K562 (cell line): ENCODE results near the gene SUOX. TPM values are rescaled to one million over a fixed set of nuclear protein-coding genes. Genes with fewer than 3 reads are reported as not detected.
A peak's percentile ranks its signal among the peaks of the same experiment; 100 is the strongest.

ENCODE experiments used
- CBX3 ChIP-seq, 2 experiments: IDR thresholded peaks; 1 replicate in 1 of 2; 2 replicates in 1 of 2; pipeline ENCODE4 v1.6.1; 2012; ENCODE audit warnings: inconsistent platforms in 2 of 2, low read length in 2 of 2, borderline replicate concordance in 1 of 2, control low read depth in 1 of 2
- CHD2 ChIP-seq: IDR thresholded peaks from 2 replicates; pipeline ENCODE4 v1.6.1; 2011; ENCODE audit warnings: low read depth, low read length
- CHD4 ChIP-seq: fragments of 200-600 bp; sonication (generic); IDR thresholded peaks from 3 replicates; pipeline ENCODE4 v1.6.1; 2012; ENCODE audit warnings: low read depth, mild to moderate bottlenecking, mixed read lengths, low read length, inconsistent platforms; ENCODE audit not compliant: insufficient read depth, insufficient replicate concordance, poor library complexity, severe bottlenecking
- DDX20 ChIP-seq: fragments of 450-650 bp; IDR thresholded peaks from 2 replicates; pipeline ENCODE4 v1.6.1; 2016; ENCODE audit warnings: missing genetic modification characterization, low read depth, mild to moderate bottlenecking, missing compliant biosample characterization, moderate library complexity
- DMBX1 ChIP-seq: fragments of 250-450 bp; sonication (Bioruptor Pico); IDR thresholded peaks from 2 replicates; pipeline ENCODE4 v1.8.0; 2022; ENCODE audit warnings: inconsistent platforms, mild to moderate bottlenecking, moderate library complexity, borderline replicate concordance
- ETV1 ChIP-seq: fragments of 450-650 bp; conservative IDR thresholded peaks from 2 replicates; pipeline ENCODE4 v1.6.1; 2016; ENCODE audit warnings: missing genetic modification characterization, control low read depth, low read depth, missing compliant biosample characterization
- GABPB1 ChIP-seq: sonication (generic); formaldehyde crosslinking; IDR thresholded peaks from 2 replicates; pipeline ENCODE4 v1.8.0; 2022; ENCODE audit warnings: mild to moderate bottlenecking, missing genetic modification reagents
- HDAC1 ChIP-seq, 2 experiments: fragments of 450-650 bp; IDR thresholded peaks; 2 replicates each; pipeline ENCODE4 v1.6.1; 2016 to 2017; ENCODE audit warnings: inconsistent platforms in 1 of 2, mild to moderate bottlenecking in 1 of 2, moderate library complexity in 1 of 2
- HES1 ChIP-seq: fragments of 450-650 bp; IDR thresholded peaks from 2 replicates; pipeline ENCODE4 v1.6.1; 2016; ENCODE audit warnings: low read depth, mild to moderate bottlenecking, moderate library complexity
- ILK ChIP-seq: fragments of 450-650 bp; IDR thresholded peaks from 2 replicates; pipeline ENCODE4 v1.6.1; 2016; ENCODE audit warnings: missing genetic modification characterization, low read depth, mild to moderate bottlenecking, missing compliant biosample characterization, moderate library complexity, borderline replicate concordance
- IRF9 ChIP-seq: fragments of 450-650 bp; IDR thresholded peaks from 2 replicates; pipeline ENCODE4 v1.6.1; 2016; ENCODE audit warnings: missing biosample characterization, missing genetic modification characterization
- RBM17 ChIP-seq: fragments of 200-400 bp; formaldehyde crosslinking; IDR thresholded peaks from 2 replicates; pipeline ENCODE4 v1.6.1; 2017; ENCODE audit warnings: low read depth, mild to moderate bottlenecking, low read length, borderline replicate concordance
- SIX5 ChIP-seq, 2 experiments: IDR thresholded peaks; 2 replicates each; pipeline ENCODE4 v1.6.1; 2011; ENCODE audit warnings: low read length in 2 of 2, borderline replicate concordance in 1 of 2, low read depth in 1 of 2, mild to moderate bottlenecking in 1 of 2, moderate library complexity in 1 of 2; ENCODE audit not compliant: insufficient read depth in 1 of 2
- SP1 ChIP-seq: sonication (generic); formaldehyde crosslinking; IDR thresholded peaks from 2 replicates; pipeline ENCODE4 v1.8.1; 2022; ENCODE audit warnings: mild to moderate bottlenecking, missing genetic modification reagents
- U2AF1 ChIP-seq: fragments of 200-400 bp; formaldehyde crosslinking; optimal IDR thresholded peaks from 2 replicates; pipeline ENCODE3; 2017; ENCODE audit warnings: mild to moderate bottlenecking, low read depth, low read length, moderate library complexity
- XRCC4 ChIP-seq: IDR thresholded peaks from one replicate; pipeline ENCODE4 v1.6.1; 2011; ENCODE audit not compliant: insufficient read depth, insufficient read length; ENCODE audit errors: extremely low read depth
- XRCC5 ChIP-seq: fragments of 200-400 bp; formaldehyde crosslinking; IDR thresholded peaks from 2 replicates; pipeline ENCODE4 v1.6.1; 2017; ENCODE audit warnings: low read depth, mild to moderate bottlenecking, low read length
- ZKSCAN3 ChIP-seq: fragments of 250-450 bp; sonication (Bioruptor Pico); IDR thresholded peaks from 2 replicates; pipeline ENCODE4 v1.4.0; 2020
- ZNF133 ChIP-seq: fragments of 250-450 bp; sonication (Bioruptor Pico); IDR thresholded peaks from 2 replicates; pipeline ENCODE4 v1.4.0; 2020; ENCODE audit warnings: mild to moderate bottlenecking
- ZNF232 ChIP-seq: sonication (generic); formaldehyde crosslinking; IDR thresholded peaks from 2 replicates; pipeline ENCODE4 v1.8.0; 2022; ENCODE audit warnings: mild to moderate bottlenecking, missing genetic modification reagents
- ZNF239 ChIP-seq: fragments of 250-450 bp; sonication (Bioruptor Pico); IDR thresholded peaks from 2 replicates; pipeline ENCODE4 v1.4.0; 2020; ENCODE audit warnings: mild to moderate bottlenecking
- ZNF280B ChIP-seq: fragments of 250-450 bp; sonication (Bioruptor Pico); IDR thresholded peaks from 2 replicates; pipeline ENCODE4 v1.5.1; 2021; ENCODE audit warnings: mild to moderate bottlenecking
- ZNF316 ChIP-seq: fragments of 450-650 bp; IDR thresholded peaks from 2 replicates; pipeline ENCODE4 v1.6.1; 2016
- ZNF740 ChIP-seq, 3 experiments: fragments of 200-800 bp in 1 of 3; sonication (Bioruptor generic) in 1 of 3; sonication (generic) in 1 of 3; formaldehyde crosslinking in 1 of 3; IDR thresholded peaks; 2 replicates each; pipeline versions ENCODE4 v1.6.1 to v1.8.0; 2016 to 2022; ENCODE audit warnings: mild to moderate bottlenecking in 2 of 3, missing compliant biosample characterization in 2 of 3, missing genetic modification characterization in 2 of 3, missing genetic modification reagents in 1 of 3
- ZSCAN32 ChIP-seq: fragments of 450-650 bp; formaldehyde crosslinking; IDR thresholded peaks from 2 replicates; pipeline ENCODE4 v1.4.0; 2020; ENCODE audit warnings: mild to moderate bottlenecking, moderate library complexity
- polyA plus RNA-seq, 8 experiments: library from polyadenylated mRNA; depleted of rRNA in 4 of 8; stranded (reverse) in 5 of 8; unstranded in 3 of 8; fragments of >200 nt; fragmentation: Nextera tagmentation in 2 of 8; fragmentation: Illumina TruSeq in 1 of 8; extraction: Ambion mirVana in 2 of 8; extraction: Trizol in 1 of 8; gene quantifications; 2 replicates each; pipeline versions ENCODE4 v1.2.1 to v1.2.3, GENCODE V29; 2011 to 2014; ENCODE audit warnings: inconsistent platforms in 1 of 8, missing spikeins in 1 of 8
- total RNA-seq, 7 experiments: library from RNA; depleted of rRNA in 6 of 7; stranded (reverse); fragments of >200 nt in 6 of 7; fragmentation: Illumina TruSeq in 2 of 7; extraction: Trizol in 2 of 7; gene quantifications; 2 replicates each; pipeline versions ENCODE4 v1.2.1 to v1.2.3, GENCODE V29; 2011 to 2021; ENCODE audit warnings: low replicate concordance in 1 of 7

The SUOX gene
- total and polyA plus RNA-seq, 9 of the 15 experiments (the other 6 are each of a cell fraction or from before 2014, with no cell fraction given): 9.2 to 39.7 (median 25.4) TPM

GRCh38 chr12:56010111-56010570 is 13.1 kb downstream of the SUOX start (continued):
- TF ChIP-seq ZNF239 (CRISPR knock-in tag): peak; percentile 51
- TF ChIP-seq ZKSCAN3: no peak
- TF ChIP-seq ZNF740 (CRISPR knock-in tag; IDR thresholded peaks at IDR 0.05): no peak
- TF ChIP-seq ZNF740 (tag; IDR thresholded peaks at IDR 0.05): no peak
- TF ChIP-seq SIX5 (IDR thresholded peaks at IDR 0.05; ENCODE audit: borderline replicate concordance in 1 of 2, insufficient read depth in 1 of 2, low read depth in 1 of 2, low read length in 2 of 2): no peak
- TF ChIP-seq RBM17: no peak
- TF ChIP-seq ETV1 (tag): no peak
- TF ChIP-seq ZNF280B (CRISPR knock-in tag): no peak
- TF ChIP-seq SP1: no peak
- TF ChIP-seq XRCC4: no peak
- TF ChIP-seq ZNF316: no peak
- TF ChIP-seq IRF9 (tag): no peak
- TF ChIP-seq U2AF1: no peak
- TF ChIP-seq ZNF133: no peak
- no peak for TF ChIP-seq XRCC5
- peak in 1 of 2 experiments; percentile 80; a peak in 2 of 4 replicates for TF ChIP-seq HDAC1 (IDR thresholded peaks at IDR 0.05)
- no peak for TF ChIP-seq ZNF232 (CRISPR knock-in tag)
- no peak for TF ChIP-seq HES1
- TF ChIP-seq CHD2: no peak
- peak; percentile 56; the same call in 1 of the 2 replicates for TF ChIP-seq DMBX1 (CRISPR knock-in tag)
- TF ChIP-seq CBX3 (IDR thresholded peaks at IDR 0.05; ENCODE audit: borderline replicate concordance in 1 of 2, low read length in 2 of 2): no peak
- no peak for TF ChIP-seq ZSCAN32
- no peak for TF ChIP-seq GABPB1
- no peak for TF ChIP-seq DDX20
- no peak for TF ChIP-seq ILK (tag)
- TF ChIP-seq CHD4: no peak
